HEK293 (cell line): Measurements from ENCODE around the gene TREM1.

Source experiments
- OSR2 ChIP-seq: fragments of 450-650 bp; formaldehyde crosslinking; IDR thresholded peaks from 2 replicates; pipeline ENCODE4 v1.5.1; 2016; ENCODE audit warnings: missing biosample characterization, missing genetic modification characterization
- SETDB1 ChIP-seq: IDR thresholded peaks from one replicate; pipeline ENCODE4 v1.6.1; 2017; ENCODE audit warnings: mild to moderate bottlenecking, low read length, moderate library complexity, mixed read lengths; ENCODE audit not compliant: insufficient read length
- ZNF114 ChIP-seq: fragments of 450-650 bp; formaldehyde crosslinking; IDR thresholded peaks from 2 replicates; pipeline ENCODE4 v1.5.0; 2017; ENCODE audit warnings: missing biosample characterization, missing genetic modification characterization
- ZNF174 ChIP-seq: fragments of 450-650 bp; formaldehyde crosslinking; IDR thresholded peaks from 2 replicates; pipeline ENCODE4 v1.5.0; 2017; ENCODE audit warnings: missing biosample characterization, mild to moderate bottlenecking, missing genetic modification characterization
- ZNF24 ChIP-seq: fragments of 450-650 bp; formaldehyde crosslinking; IDR thresholded peaks from 2 replicates; pipeline ENCODE4 v1.5.1; 2016; ENCODE audit warnings: missing biosample characterization, missing genetic modification characterization
- ZNF292 ChIP-seq: fragments of 450-650 bp; formaldehyde crosslinking; IDR thresholded peaks from 2 replicates; pipeline ENCODE4 v1.5.1; 2016; ENCODE audit warnings: low read depth, missing biosample characterization, missing genetic modification characterization, borderline replicate concordance
- ZNF521 ChIP-seq: fragments of 450-650 bp; formaldehyde crosslinking; IDR thresholded peaks from 2 replicates; pipeline ENCODE4 v1.5.1; 2017; ENCODE audit warnings: missing biosample characterization, mild to moderate bottlenecking, missing genetic modification characterization
- TF ChIP-seq, protein P1 (sequence below): fragments of 450-650 bp; formaldehyde crosslinking; IDR thresholded peaks from 2 replicates; pipeline ENCODE4 v1.5.1; 2016; ENCODE audit warnings: missing biosample characterization, missing genetic modification characterization

DNA sequence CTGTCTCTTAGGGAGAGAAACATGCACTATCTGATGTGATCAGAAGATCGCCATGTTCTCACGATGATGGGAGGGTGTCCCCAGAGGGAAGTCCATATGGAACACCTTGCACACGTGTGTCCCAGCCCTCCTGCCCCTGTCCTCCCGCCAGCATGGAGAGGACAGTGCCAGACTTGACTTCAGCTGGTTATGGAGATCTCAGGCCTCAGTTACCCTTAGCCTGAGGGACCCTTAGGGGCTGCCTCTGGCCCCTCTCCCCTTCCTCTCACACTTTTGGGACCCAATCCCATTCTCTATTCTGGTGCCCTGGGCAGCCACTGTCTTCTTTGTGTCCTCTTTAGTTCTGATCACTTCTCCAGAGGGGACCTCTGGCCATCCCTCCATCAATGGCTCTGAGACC lies 56.8 kb downstream of the TREM1 start:
- TF ChIP-seq ZNF174 (tag by site-specific recombination) (no peak), ZNF114 (tag by site-specific recombination) (no peak), OSR2 (tag by site-specific recombination) (no peak), ZNF292 (tag by site-specific recombination) (no peak), SETDB1 (no peak), ZNF521 (tag by site-specific recombination) (no peak), ZNF24 (tag by site-specific recombination) (no peak)
- TF ChIP-seq, protein P1, sequence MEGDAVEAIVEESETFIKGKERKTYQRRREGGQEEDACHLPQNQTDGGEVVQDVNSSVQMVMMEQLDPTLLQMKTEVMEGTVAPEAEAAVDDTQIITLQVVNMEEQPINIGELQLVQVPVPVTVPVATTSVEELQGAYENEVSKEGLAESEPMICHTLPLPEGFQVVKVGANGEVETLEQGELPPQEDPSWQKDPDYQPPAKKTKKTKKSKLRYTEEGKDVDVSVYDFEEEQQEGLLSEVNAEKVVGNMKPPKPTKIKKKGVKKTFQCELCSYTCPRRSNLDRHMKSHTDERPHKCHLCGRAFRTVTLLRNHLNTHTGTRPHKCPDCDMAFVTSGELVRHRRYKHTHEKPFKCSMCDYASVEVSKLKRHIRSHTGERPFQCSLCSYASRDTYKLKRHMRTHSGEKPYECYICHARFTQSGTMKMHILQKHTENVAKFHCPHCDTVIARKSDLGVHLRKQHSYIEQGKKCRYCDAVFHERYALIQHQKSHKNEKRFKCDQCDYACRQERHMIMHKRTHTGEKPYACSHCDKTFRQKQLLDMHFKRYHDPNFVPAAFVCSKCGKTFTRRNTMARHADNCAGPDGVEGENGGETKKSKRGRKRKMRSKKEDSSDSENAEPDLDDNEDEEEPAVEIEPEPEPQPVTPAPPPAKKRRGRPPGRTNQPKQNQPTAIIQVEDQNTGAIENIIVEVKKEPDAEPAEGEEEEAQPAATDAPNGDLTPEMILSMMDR (tag by site-specific recombination) = no peak
